H1 (cell line): ENCODE results near the gene FADS2.

Source experiments
- CEBPB ChIP-seq: IDR thresholded peaks from 2 replicates; pipeline ENCODE4 v1.6.1; 2012; ENCODE audit warnings: low read depth, low read length
- CTCF ChIP-seq, 3 experiments: IDR thresholded peaks; 1 replicate in 2 of 3; 2 replicates in 1 of 3; pipeline versions ENCODE4 v1.5.1 to v1.6.1; 2011; ENCODE audit warnings: low read length in 3 of 3, mild to moderate bottlenecking in 3 of 3, inconsistent platforms in 2 of 3, low read depth in 1 of 3, moderate library complexity in 1 of 3; ENCODE audit not compliant: insufficient read depth in 1 of 3; ENCODE audit errors: control extremely low read depth in 1 of 3
- EP300 ChIP-seq, 2 experiments: IDR thresholded peaks; 1 replicate in 1 of 2; 2 replicates in 1 of 2; pipeline ENCODE4 v1.6.1; 2011 to 2012; ENCODE audit warnings: low read depth in 2 of 2, low read length in 2 of 2, mild to moderate bottlenecking in 2 of 2, borderline replicate concordance in 1 of 2, inconsistent platforms in 1 of 2, moderate library complexity in 1 of 2
- EZH2 ChIP-seq: fragments of 200-600 bp; sonication (generic); IDR thresholded peaks from 2 replicates; pipeline ENCODE4 v1.7.1; 2012; ENCODE audit warnings: low read depth, mild to moderate bottlenecking, moderate library complexity, low read length, inconsistent platforms; ENCODE audit not compliant: severe bottlenecking
- JUND ChIP-seq: IDR thresholded peaks from 2 replicates; pipeline ENCODE4 v1.6.1; 2011; ENCODE audit warnings: mild to moderate bottlenecking, improper control_type of control experiment, low read length
- POLR2A ChIP-seq, 2 experiments: IDR thresholded peaks; 1 replicate in 1 of 2; 2 replicates in 1 of 2; pipeline ENCODE4 v1.6.1; 2011; ENCODE audit warnings: low read depth in 2 of 2, low read length in 2 of 2, mild to moderate bottlenecking in 2 of 2; ENCODE audit errors: control extremely low read depth in 1 of 2
- POLR2AphosphoS5 ChIP-seq: IDR thresholded peaks from 2 replicates; pipeline ENCODE4 v1.6.1; 2011; ENCODE audit warnings: low read depth, low read length
- POU5F1 ChIP-seq: IDR thresholded peaks from 2 replicates; pipeline ENCODE4 v1.6.1; 2011; ENCODE audit warnings: low read depth, mild to moderate bottlenecking, low read length, moderate library complexity
- SIN3A ChIP-seq, 2 experiments: IDR thresholded peaks in 1 of 2; conservative IDR thresholded peaks in 1 of 2; 2 replicates each; pipeline ENCODE4 v1.6.1; 2011 to 2012; ENCODE audit warnings: low read length in 2 of 2, improper control_type of control experiment in 1 of 2, low read depth in 1 of 2, mild to moderate bottlenecking in 1 of 2
- TEAD4 ChIP-seq: IDR thresholded peaks from 2 replicates; pipeline ENCODE4 v1.6.1; 2012; ENCODE audit warnings: low read depth, low read length, inconsistent platforms, mixed read lengths
- TF ChIP-seq, protein P1 (sequence below): IDR thresholded peaks from 2 replicates; pipeline ENCODE4 v1.6.1; 2012; ENCODE audit warnings: inconsistent platforms

DNA sequence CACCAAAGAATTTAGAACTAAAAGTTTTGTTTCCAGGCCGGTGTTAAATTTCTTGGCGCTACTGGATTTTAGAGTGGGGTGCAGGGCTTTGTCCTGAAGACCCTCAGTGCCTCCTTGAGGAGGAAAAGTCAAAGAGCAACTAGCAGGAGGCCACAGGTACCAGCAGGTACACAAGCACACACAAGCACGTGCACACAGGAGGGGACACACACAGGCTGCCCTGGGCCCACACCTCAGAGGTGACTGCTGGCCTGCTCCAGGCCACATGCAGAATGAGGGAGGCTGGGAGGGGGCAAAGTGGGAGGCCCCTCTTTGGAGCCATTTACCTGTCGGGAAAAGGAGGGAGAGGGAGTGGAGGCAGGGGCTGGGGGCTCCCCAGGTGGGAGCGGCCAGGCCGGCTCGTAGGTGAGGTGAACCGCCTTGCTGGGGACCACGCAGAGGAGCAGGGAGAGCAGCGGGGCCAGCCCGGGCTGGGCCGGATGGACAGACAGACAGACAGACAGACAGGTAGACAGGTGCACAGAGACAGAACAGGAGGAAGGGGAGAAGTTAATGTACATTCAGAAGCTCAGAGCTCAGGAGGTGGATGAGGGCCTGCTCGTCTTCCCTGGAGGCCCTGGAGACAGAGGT lies 77.1 kb downstream of the FADS2 start:
- TF ChIP-seq CTCF (IDR thresholded peaks at IDR 0.05; ENCODE audit: control extremely low read depth in 1 of 3, insufficient read depth in 1 of 3, low read depth in 1 of 3, low read length in 3 of 3) (no peak), SIN3A (conservative IDR thresholded peaks at IDR 0.05 in 1 of 2, IDR thresholded peaks at IDR 0.05 in 1 of 2; ENCODE audit: low read depth in 1 of 2, low read length in 2 of 2) (no peak), POLR2A (IDR thresholded peaks at IDR 0.05; ENCODE audit: control extremely low read depth in 1 of 2, low read depth in 2 of 2, low read length in 2 of 2) (no peak), EP300 (IDR thresholded peaks at IDR 0.05; ENCODE audit: borderline replicate concordance in 1 of 2, low read depth in 2 of 2, low read length in 2 of 2) (no peak), EZH2 (no peak), CEBPB (no peak), POLR2AphosphoS5 (no peak), JUND (no peak), TEAD4 (no peak), POU5F1 (no peak)
- TF ChIP-seq, protein P1, sequence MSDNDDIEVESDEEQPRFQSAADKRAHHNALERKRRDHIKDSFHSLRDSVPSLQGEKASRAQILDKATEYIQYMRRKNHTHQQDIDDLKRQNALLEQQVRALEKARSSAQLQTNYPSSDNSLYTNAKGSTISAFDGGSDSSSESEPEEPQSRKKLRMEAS: 0 out of 2 replicates have a peak, but pooled peaks have one; percentile 56
